ENCODE measurements around the gene HDAC8. TPM values are rescaled to one million over a fixed set of nuclear protein-coding genes. Genes with fewer than 3 reads are reported as not detected.
"Not testable (repeated sequence)": the region's sequence is repeated elsewhere in the genome, so short reads cannot be mapped to it uniquely, and the experiment has no call there.

The HDAC8 gene
- total RNA-seq, 6 experiments from 2014 or later = 14.4 to 20.7 (median 17.8) TPM

- Mint-ChIP-seq H3K36me3 (ENCODE audit: low read depth) (no peaks in the 10 kb centered on the region), H3K4me3 (no peak overlapping the region), H3K4me1 (ENCODE audit: low read depth) (no peaks in the 10 kb centered on the region), H3K27me3 (ENCODE audit: insufficient read depth) (peaks cover 5% of the 10 kb centered on the region; the same call in 1 of the 2 replicates), H3K9me3 (no peaks in the 10 kb centered on the region), H3K27ac (no peak overlapping the region)
- DNase-seq = no peak
- TF ChIP-seq CTCF (IDR thresholded peaks at IDR 0.05) = no peak
Observed at GRCh38 chrX:72604705-72605104, 32.1 kb upstream of the HDAC8 start.

- H3K4me1 Mint-ChIP-seq (ENCODE audit: low read depth) = no peaks in the 10 kb centered on the region
- H3K9me3 Mint-ChIP-seq = no peaks in the 10 kb centered on the region
- H3K27me3 Mint-ChIP-seq (ENCODE audit: insufficient read depth) = peaks cover 2% of the 10 kb centered on the region; the same call in 1 of the 2 replicates
- H3K4me3 Mint-ChIP-seq = no peak overlapping the region
- no peak overlapping the region for H3K27ac Mint-ChIP-seq
- no peak for DNase-seq
- no peaks in the 10 kb centered on the region for H3K36me3 Mint-ChIP-seq (ENCODE audit: low read depth)
- no peak for TF ChIP-seq CTCF (IDR thresholded peaks at IDR 0.05)
Observed at GRCh38 chrX:72604112-72604511, 31.5 kb upstream of the HDAC8 start.

- H3K4me1 Mint-ChIP-seq (ENCODE audit: low read depth); H3K36me3 Mint-ChIP-seq (ENCODE audit: low read depth): not testable (repeated sequence)
Observed at GRCh38 chrX:72591038-72591437, 18.4 kb upstream of the HDAC8 start.

GRCh38 chrX:72584163-72584562 is 11.5 kb upstream of the HDAC8 start:
- H3K36me3 Mint-ChIP-seq (ENCODE audit: low read depth) = no peaks in the 10 kb centered on the region
- no peak for TF ChIP-seq CTCF (IDR thresholded peaks at IDR 0.05)
- H3K9me3 Mint-ChIP-seq = no peaks in the 10 kb centered on the region
- H3K27ac Mint-ChIP-seq = no peak overlapping the region
- H3K27me3 Mint-ChIP-seq (ENCODE audit: insufficient read depth) = peaks cover 10% of the 10 kb centered on the region; the same call in 1 of the 2 replicates
- H3K4me3 Mint-ChIP-seq = no peak overlapping the region
- H3K4me1 Mint-ChIP-seq (ENCODE audit: low read depth) = no peaks in the 10 kb centered on the region
- DNase-seq = no peak

More at GRCh38 chrX:72591038-72591437, 18.4 kb upstream of the HDAC8 start:
- H3K27me3 Mint-ChIP-seq (ENCODE audit: insufficient read depth); DNase-seq; H3K9me3 Mint-ChIP-seq; H3K4me3 Mint-ChIP-seq; H3K27ac Mint-ChIP-seq: not testable (repeated sequence)

- H3K9me3 Mint-ChIP-seq = no peaks in the 10 kb centered on the region
- no peak overlapping the region for H3K27ac Mint-ChIP-seq
- no peak for DNase-seq
- H3K27me3 Mint-ChIP-seq (ENCODE audit: insufficient read depth) = peaks cover 4% of the 10 kb centered on the region
- H3K36me3 Mint-ChIP-seq (ENCODE audit: low read depth) = no peaks in the 10 kb centered on the region
- no peaks in the 10 kb centered on the region for H3K4me1 Mint-ChIP-seq (ENCODE audit: low read depth)
- H3K4me3 Mint-ChIP-seq = no peak overlapping the region
- TF ChIP-seq CTCF (IDR thresholded peaks at IDR 0.05) = no peak
Observed at GRCh38 chrX:72576141-72576894, 3.7 kb upstream of the HDAC8 start.

GRCh38 chrX:72573158-72573511 is 492 bp upstream of the HDAC8 start:
- TF ChIP-seq CTCF (IDR thresholded peaks at IDR 0.05) = peak; percentile 37; the same call in 1 of the 2 replicates
- Mint-ChIP-seq H3K27ac (peak overlapping the region; percentile 80; the same call in 1 of the 2 replicates), H3K4me3 (peak overlapping the region; percentile 96), H3K9me3 (no peaks in the 10 kb centered on the region), H3K4me1 (ENCODE audit: low read depth) (peaks cover 21% of the 10 kb centered on the region), H3K27me3 (ENCODE audit: insufficient read depth) (peaks cover 4% of the 10 kb centered on the region), H3K36me3 (ENCODE audit: low read depth) (no peaks in the 10 kb centered on the region)
- DNase-seq = no peak
